Endothelial cell of umbilical vein (primary cell): Measurements from ENCODE around the gene NAP1L4. TPM values are rescaled to one million over a fixed set of nuclear protein-coding genes. Genes with fewer than 3 reads are reported as not detected.

Source experiments
- BruUV-seq: library from RNA; stranded (reverse); fragments of 400-500 nt; replicated peaks from 2 replicates; lab custom pipeline; 2021; lab: Mats Ljungman, UMichigan
- CTCF ChIA-PET: fragments of 300-600, 350-600 bp; sonication (Branson Sonifier 250); formaldehyde crosslinking; loops from one replicate; lab custom pipeline; 2021; ENCODE audit warnings: antibody characterized with exemption, inconsistent platforms; lab: Charles Lee
- POLR2A ChIA-PET: fragments of 300-600, 350-600 bp; sonication (Branson Sonifier 250); formaldehyde crosslinking; loops from one replicate; lab custom pipeline; 2021; ENCODE audit warnings: antibody characterized with exemption, inconsistent platforms; lab: Charles Lee
- DNase-seq: peaks from one replicate; pipeline ENCODE4 v3.0.0-alpha.2; 2011; ENCODE audit warnings: low read depth, low spot score
- FAIRE-seq: peaks from 2 replicates; lab custom pipeline; 2011; peaks lifted over from hg19 to GRCh38; lab: Jason Lieb, UNC
- H2AFZ ChIP-seq: 2 replicates; pipeline ENCODE4 v1.6.0; 2012; ENCODE audit warnings: low read depth, low read length, control low read depth, inconsistent platforms
- H3K27ac ChIP-seq: 2 replicates; pipeline ENCODE4 v1.5.1; 2011; ENCODE audit warnings: low read depth, mild to moderate bottlenecking, control low read depth, low read length, moderate library complexity; ENCODE audit not compliant: insufficient read depth
- H3K27me3 ChIP-seq, 2 experiments: 2 replicates each; pipeline versions ENCODE4 v1.6.0 to v1.6.1; 2011; ENCODE audit warnings: low read length in 2 of 2, mixed read lengths in 1 of 2; ENCODE audit not compliant: control insufficient read depth in 2 of 2, insufficient read depth in 2 of 2
- H3K36me3 ChIP-seq, 2 experiments: 2 replicates in 1 of 2; 3 replicates in 1 of 2; pipeline ENCODE4 v1.5.1; 2011; ENCODE audit warnings: low read length in 2 of 2, mild to moderate bottlenecking in 1 of 2, moderate library complexity in 1 of 2; ENCODE audit not compliant: control insufficient read depth in 2 of 2, insufficient read depth in 2 of 2; ENCODE audit errors: extremely low read depth in 1 of 2
- H3K4me1 ChIP-seq: 3 replicates; pipeline ENCODE4 v1.5.1; 2011; ENCODE audit warnings: mild to moderate bottlenecking, low read length; ENCODE audit not compliant: control insufficient read depth, insufficient read depth; ENCODE audit errors: extremely low read depth
- H3K4me2 ChIP-seq: 2 replicates; pipeline ENCODE4 v1.6.1; 2011; ENCODE audit warnings: low read length, control low read depth, mixed read lengths; ENCODE audit not compliant: insufficient read depth
- H3K4me3 ChIP-seq, 3 experiments: fragments of 200-600 bp in 1 of 3; sonication (generic), shearing (Covaris generic) in 1 of 3; replicated peaks in 1 of 3; 2 replicates each; pipeline ENCODE4 v1.5.1; 2011 to 2016; ENCODE audit warnings: control low read depth in 3 of 3, low read length in 3 of 3, mild to moderate bottlenecking in 2 of 3, inconsistent platforms in 1 of 3, low read depth in 1 of 3, moderate library complexity in 1 of 3; ENCODE audit not compliant: insufficient read depth in 1 of 3
- H3K79me2 ChIP-seq: 2 replicates; pipeline ENCODE4 v1.6.0; 2012; ENCODE audit warnings: low read length, inconsistent platforms; ENCODE audit not compliant: control insufficient read depth, insufficient read depth
- H3K9ac ChIP-seq: replicated peaks from 2 replicates; pipeline ENCODE3; 2011; ENCODE audit warnings: low read length, control low read depth; ENCODE audit not compliant: insufficient read depth; ENCODE audit errors: extremely low read depth
- H3K9me1 ChIP-seq: replicated peaks from 3 replicates; pipeline ENCODE4 v1.6.0; 2011; ENCODE audit warnings: mild to moderate bottlenecking, low read length; ENCODE audit not compliant: control insufficient read depth, insufficient read depth; ENCODE audit errors: extremely low read depth
- H3K9me3 ChIP-seq: replicated peaks from 2 replicates; pipeline ENCODE4 v1.5.1; 2012; ENCODE audit warnings: low read length, inconsistent platforms; ENCODE audit not compliant: control insufficient read depth, insufficient read depth
- H4K20me1 ChIP-seq: replicated peaks from 2 replicates; pipeline ENCODE3; 2011; ENCODE audit warnings: mild to moderate bottlenecking, low read length; ENCODE audit not compliant: control insufficient read depth, insufficient read depth; ENCODE audit errors: extremely low read depth
- CTCF ChIP-seq, 2 donors: IDR thresholded peaks; 1 replicate in 1 of 2; 2 replicates in 1 of 2; pipeline ENCODE4 v1.5.1; 2011; ENCODE audit warnings: low read length in 2 of 2, mild to moderate bottlenecking in 2 of 2, moderate library complexity in 2 of 2, control low read depth in 1 of 2, inconsistent platforms in 1 of 2, low read depth in 1 of 2; ENCODE audit not compliant: insufficient read depth in 1 of 2; ENCODE audit errors: extremely low read depth in 1 of 2
- dilution Hi-C: fragments of 300-500 bp; cut with MboI; formaldehyde crosslinking; loops from one replicate; pipeline ENCODE4 v1.15.0; 2019; ENCODE audit warnings: low sequenced_read_pairs; ENCODE audit not compliant: extremely low pct_ligation_motif_present
- intact Hi-C: fragments of 100-400 bp; cut with micrococcal nuclease; formaldehyde crosslinking; loops from one replicate; pipeline ENCODE4 v1.10.0; 2022
- polyA plus RNA-seq, 4 experiments: library from polyadenylated mRNA; depleted of rRNA in 3 of 4; stranded (reverse) in 3 of 4; unstranded in 1 of 4; fragments of >200 nt; gene quantifications; 2 replicates each; pipeline versions ENCODE4 v1.2.1 to v1.2.3, GENCODE V29; 2011 to 2012; ENCODE audit warnings: missing spikeins in 1 of 4
- total RNA-seq: library from RNA; stranded (reverse); gene quantifications from 2 replicates; pipeline ENCODE4 v1.2.3, GENCODE V29; 2021

The NAP1L4 gene
- total and polyA plus RNA-seq, 2 donors (not counting 3 experiments of a cell fraction or from before 2014, with no cell fraction given), result 100.0 to 177 TPM

- Histone ChIP-seq H3K36me3 (peaks cover 10 to 59% of the 10 kb centered on the region in 2 experiments), H3K4me1 (no peaks in the 10 kb centered on the region), H4K20me1 (no peaks in the 10 kb centered on the region), H3K4me2 (no peak overlapping the region), H3K9me1 (no peaks in the 10 kb centered on the region), H3K79me2 (no peaks in the 10 kb centered on the region), H3K9ac (no peak overlapping the region), H3K9me3 (no peaks in the 10 kb centered on the region), H3K27ac (no peak overlapping the region), H2AFZ (no peak overlapping the region), H3K4me3 (no peak overlapping the region), H3K27me3 (no peaks in the 10 kb centered on the region)
- dilution Hi-C loops (no loop called here), intact Hi-C loops (no loop called here)
- FAIRE-seq (no peak), DNase-seq (no peak)
- ChIA-PET POLR2A (no interaction called here), CTCF (interaction anchor here (1.2 to 1.5 kb wide), 4 partner anchors 9 to 394 kb away, joined by 3 to 4 read pairs (median 4); no protein-coding TSS in a partner anchor)
- no peak for TF ChIP-seq CTCF (IDR thresholded peaks at IDR 0.05; ENCODE audit: extremely low read depth in 1 of 2, insufficient read depth in 1 of 2, low read depth in 1 of 2, low read length in 2 of 2)
- BruUV-seq, result no TSS peak
Measured at GRCh38 chr11:3014057-3014938, 22.2 kb upstream of the NAP1L4 start.
